GM19463 (cell line): Measurements from ENCODE around the gene FGF14.
"Not testable (repeated sequence)": the region's sequence is repeated elsewhere in the genome, so short reads cannot be mapped to it uniquely, and the experiment has no call there.

Experiments
- ATAC-seq: cut with Tn5 transposase; IDR thresholded peaks from one replicate; pipeline ENCODE4 v1.9.1; 2021; ENCODE audit warnings: mild to moderate bottlenecking, moderate library complexity; ENCODE audit not compliant: unreplicated experiment

The FGF14 gene

GRCh38 chr13:102049853-102050252 is 352.0 kb downstream of the FGF14 start:
- ATAC-seq = no peak

GRCh38 chr13:102045731-102046130 is 356.1 kb downstream of the FGF14 start:
- ATAC-seq = no peak

- no peak for ATAC-seq
These were observed 359.1 kb downstream of the FGF14 start for GRCh38 chr13:102042746-102043145.

GRCh38 chr13:102041544-102041943 is 360.3 kb downstream of the FGF14 start:
- no peak for ATAC-seq

- no peak for ATAC-seq
These were observed 361.0 kb downstream of the FGF14 start for GRCh38 chr13:102040812-102041211.

- no peak for ATAC-seq
These were observed 362.6 kb downstream of the FGF14 start for GRCh38 chr13:102039264-102039663.

- no peak for ATAC-seq
These were observed 363.1 kb downstream of the FGF14 start for GRCh38 chr13:102038787-102039186.

GRCh38 chr13:102035969-102036368 is 365.9 kb downstream of the FGF14 start:
- peak; percentile 61 for ATAC-seq

- no peak for ATAC-seq
These were observed 368.0 kb downstream of the FGF14 start for GRCh38 chr13:102033857-102034331.

- ATAC-seq = no peak
These were observed 368.5 kb downstream of the FGF14 start for GRCh38 chr13:102033386-102033785.

GRCh38 chr13:102028868-102029267 is 373.0 kb downstream of the FGF14 start:
- ATAC-seq = no peak

GRCh38 chr13:102028206-102028605 is 373.6 kb downstream of the FGF14 start:
- ATAC-seq = no peak

- peak; percentile 57 for ATAC-seq
These were observed 380.1 kb downstream of the FGF14 start for GRCh38 chr13:102021777-102022176.

GRCh38 chr13:102020611-102021216 is 381.1 kb downstream of the FGF14 start:
- no peak for ATAC-seq

GRCh38 chr13:102018716-102019115 is 383.1 kb downstream of the FGF14 start:
- no peak for ATAC-seq

GRCh38 chr13:102017248-102017647 is 384.6 kb downstream of the FGF14 start:
- ATAC-seq = no peak

GRCh38 chr13:102012299-102013293 is 389.3 kb downstream of the FGF14 start:
- no peak for ATAC-seq

- not testable (repeated sequence) for ATAC-seq
These were observed 390.4 kb downstream of the FGF14 start for GRCh38 chr13:102011455-102011854.

GRCh38 chr13:102003848-102004570 is 397.8 kb downstream of the FGF14 start:
- no peak for ATAC-seq

- ATAC-seq = no peak
These were observed 399.6 kb downstream of the FGF14 start for GRCh38 chr13:102002287-102002686.

GRCh38 chr13:102000764-102001163 is 401.1 kb downstream of the FGF14 start:
- no peak for ATAC-seq
